ENCODE results near the gene IFNA7.

- TF ChIP-seq POLR2A (IDR thresholded peaks at IDR 0.05; ENCODE audit: low read length) (no peak), GATA1 (IDR thresholded peaks at IDR 0.05; ENCODE audit: low read depth, low read length) (no peak)
These were observed 46.5 kb downstream of the IFNA7 start for GRCh38 chr9:21155501-21155900.

Measured in erythroblast (primary cell).